Subcutaneous abdominal adipose tissue (tissue), 5 donors: Measurements from ENCODE around the gene POMT1.
"Not testable (repeated sequence)": the region's sequence is repeated elsewhere in the genome, so short reads cannot be mapped to it uniquely, and the experiment has no call there.

Experiments used
- H3K27ac ChIP-seq: one replicate; pipeline ENCODE4 v1.7.0; 2013; ENCODE audit warnings: low read depth, mild to moderate bottlenecking, inconsistent platforms, low read length, moderate library complexity
- H3K27me3 ChIP-seq, 5 donors: one replicate each; pipeline ENCODE4 v1.7.0; 2013; ENCODE audit warnings: low read length in 5 of 5, inconsistent platforms in 1 of 5; ENCODE audit not compliant: control insufficient read depth in 5 of 5, insufficient read depth in 4 of 5
- H3K36me3 ChIP-seq, 5 donors: one replicate each; pipeline ENCODE4 v1.7.0; 2013; ENCODE audit warnings: low read length in 5 of 5; ENCODE audit not compliant: control insufficient read depth in 5 of 5, insufficient read depth in 5 of 5
- H3K4me1 ChIP-seq, 5 donors: one replicate each; pipeline ENCODE4 v1.7.0; 2013; ENCODE audit warnings: low read length in 5 of 5, mild to moderate bottlenecking in 3 of 5, moderate library complexity in 1 of 5; ENCODE audit not compliant: control insufficient read depth in 5 of 5, insufficient read depth in 5 of 5
- H3K4me3 ChIP-seq, 5 donors: one replicate each; pipeline ENCODE4 v1.7.0; 2013; ENCODE audit warnings: low read length in 5 of 5, low read depth in 1 of 5
- H3K9ac ChIP-seq, 5 donors: one replicate each; pipeline ENCODE4 v1.7.0; 2013; ENCODE audit warnings: low read length in 5 of 5, mild to moderate bottlenecking in 4 of 5, moderate library complexity in 3 of 5
- H3K9me3 ChIP-seq, 5 donors: one replicate each; pipeline ENCODE4 v1.7.0; 2013; ENCODE audit warnings: low read length in 5 of 5; ENCODE audit not compliant: control insufficient read depth in 5 of 5
- donor health status: healthy.
- donor health status: healthy.
- donor health status: healthy.
- donor health status: healthy.
- donor health status: healthy.

POMT1 gene, protein sequence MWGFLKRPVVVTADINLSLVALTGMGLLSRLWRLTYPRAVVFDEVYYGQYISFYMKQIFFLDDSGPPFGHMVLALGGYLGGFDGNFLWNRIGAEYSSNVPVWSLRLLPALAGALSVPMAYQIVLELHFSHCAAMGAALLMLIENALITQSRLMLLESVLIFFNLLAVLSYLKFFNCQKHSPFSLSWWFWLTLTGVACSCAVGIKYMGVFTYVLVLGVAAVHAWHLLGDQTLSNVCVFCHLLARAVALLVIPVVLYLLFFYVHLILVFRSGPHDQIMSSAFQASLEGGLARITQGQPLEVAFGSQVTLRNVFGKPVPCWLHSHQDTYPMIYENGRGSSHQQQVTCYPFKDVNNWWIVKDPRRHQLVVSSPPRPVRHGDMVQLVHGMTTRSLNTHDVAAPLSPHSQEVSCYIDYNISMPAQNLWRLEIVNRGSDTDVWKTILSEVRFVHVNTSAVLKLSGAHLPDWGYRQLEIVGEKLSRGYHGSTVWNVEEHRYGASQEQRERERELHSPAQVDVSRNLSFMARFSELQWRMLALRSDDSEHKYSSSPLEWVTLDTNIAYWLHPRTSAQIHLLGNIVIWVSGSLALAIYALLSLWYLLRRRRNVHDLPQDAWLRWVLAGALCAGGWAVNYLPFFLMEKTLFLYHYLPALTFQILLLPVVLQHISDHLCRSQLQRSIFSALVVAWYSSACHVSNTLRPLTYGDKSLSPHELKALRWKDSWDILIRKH

DNA sequence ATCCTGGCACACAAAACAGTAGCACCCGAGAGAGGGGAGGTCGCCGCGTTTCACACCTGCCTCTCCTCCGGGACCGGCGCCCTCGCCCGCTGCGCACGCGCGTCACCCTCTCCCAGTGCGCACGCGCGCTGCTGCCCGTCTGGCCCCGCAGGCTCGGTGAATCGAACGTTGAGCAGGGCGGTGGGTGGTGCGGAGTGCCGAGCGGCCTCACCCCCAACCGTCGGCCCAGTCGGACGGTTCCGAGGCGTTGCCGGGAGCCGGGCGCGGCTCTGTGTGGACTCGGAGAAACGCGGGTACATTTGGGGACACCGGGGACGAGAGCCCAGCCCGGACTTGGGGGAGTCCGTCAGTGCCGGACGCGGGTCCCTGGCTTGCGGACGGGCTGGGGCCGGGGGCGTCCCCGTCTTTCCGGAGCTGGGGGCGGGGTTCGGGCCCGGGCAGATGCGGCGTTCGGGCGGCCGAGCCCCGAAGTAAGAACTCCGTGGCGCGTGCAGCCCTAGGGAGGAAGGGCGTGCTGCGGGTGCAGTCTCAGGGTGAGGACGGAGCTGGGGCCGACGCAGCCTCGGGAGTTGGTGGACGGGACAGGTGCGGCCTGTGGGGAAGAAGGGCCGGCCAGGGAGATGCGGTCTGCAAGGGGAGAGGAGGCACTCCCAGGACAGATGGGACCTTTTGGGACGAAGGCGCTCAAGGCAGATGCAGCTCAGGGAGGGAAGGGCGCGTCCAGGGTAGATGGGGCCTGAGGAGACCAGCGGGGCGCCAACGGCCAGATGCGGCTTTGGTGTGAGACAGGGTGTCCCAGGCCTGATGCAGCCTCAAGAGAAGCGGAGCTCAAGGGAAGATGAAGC, at the start of gene POMT1:
Gene POMT1, plus strand, starts transcription at position 138 of the 845 bp plus-strand sequence. CDS start 1,301 bp downstream, outside the sequence.
- Histone ChIP-seq H3K9ac (peak within 1 kb of the TSS; percentile 16 to 92 (median 68)), H3K27me3 (no peaks in the 10 kb centered on the region), H3K4me1 (peaks cover 5 to 34% (median 20%) of the 10 kb centered on the region in 5 donors), H3K9me3 (no peaks in the 10 kb centered on the region), H3K27ac (no peak within 1 kb of the TSS), H3K4me3 (peak within 1 kb of the TSS; percentile 80 to 97 (median 90)), H3K36me3 (peaks cover 0 to 32% (median 30%) of the 10 kb centered on the region in 5 donors)

DNA sequence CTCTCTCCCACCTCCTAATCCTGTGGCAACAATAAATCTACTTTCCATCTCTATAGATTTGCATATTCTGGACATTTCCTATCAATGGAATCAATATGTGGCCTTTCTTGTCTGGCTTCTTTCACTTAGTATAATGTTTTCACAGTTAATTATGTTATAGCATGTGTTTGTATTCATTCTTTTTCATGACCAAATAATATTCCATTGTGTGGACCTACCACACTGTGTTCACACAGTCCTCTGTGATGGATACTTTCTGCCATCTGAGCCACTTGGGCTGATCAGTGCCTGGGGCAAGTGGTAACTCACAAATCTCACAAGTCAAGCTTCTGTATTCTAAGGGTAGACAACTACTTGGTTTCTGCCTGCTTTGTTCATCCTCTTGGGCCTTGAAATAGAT, 48.7 kb upstream of the POMT1 start:
- Histone ChIP-seq H3K27me3 (no peaks in the 10 kb centered on the region), H3K4me3 (no peak overlapping the region), H3K9ac (no peak overlapping the region), H3K36me3 (peaks cover 22 to 74% (median 62%) of the 10 kb centered on the region in 5 donors), H3K9me3 (no peaks in the 10 kb centered on the region), H3K27ac (no peak overlapping the region), H3K4me1 (peaks cover 0 to under 1% (median 0%) of the 10 kb centered on the region in 5 donors)

DNA sequence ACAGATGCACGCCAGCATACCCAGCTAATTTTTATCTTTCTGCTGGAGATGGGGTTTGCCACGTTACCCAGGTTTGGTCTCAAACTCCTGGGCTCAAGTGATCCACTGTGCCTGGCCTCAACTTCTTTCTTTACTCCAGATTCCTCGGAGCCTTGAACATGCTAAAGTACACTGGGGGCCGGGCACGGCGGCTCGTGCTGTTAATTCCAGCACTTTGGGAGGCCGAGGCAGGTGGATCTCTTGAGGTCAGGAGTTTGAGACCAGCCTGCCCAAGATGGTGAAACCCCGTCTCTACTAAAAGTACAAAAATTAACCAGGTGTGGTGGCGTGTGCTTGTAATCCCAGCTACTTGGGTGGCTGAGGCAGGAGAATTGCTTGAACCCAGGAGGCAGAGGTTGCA, 47.1 kb upstream of the POMT1 start:
- not testable (repeated sequence) for H3K4me3 ChIP-seq, H3K4me1 ChIP-seq, H3K9me3 ChIP-seq, H3K27me3 ChIP-seq, H3K27ac ChIP-seq, H3K9ac ChIP-seq
- H3K36me3 ChIP-seq = peaks cover 25 to 82% (median 68%) of the 10 kb centered on the region in 5 donors

DNA sequence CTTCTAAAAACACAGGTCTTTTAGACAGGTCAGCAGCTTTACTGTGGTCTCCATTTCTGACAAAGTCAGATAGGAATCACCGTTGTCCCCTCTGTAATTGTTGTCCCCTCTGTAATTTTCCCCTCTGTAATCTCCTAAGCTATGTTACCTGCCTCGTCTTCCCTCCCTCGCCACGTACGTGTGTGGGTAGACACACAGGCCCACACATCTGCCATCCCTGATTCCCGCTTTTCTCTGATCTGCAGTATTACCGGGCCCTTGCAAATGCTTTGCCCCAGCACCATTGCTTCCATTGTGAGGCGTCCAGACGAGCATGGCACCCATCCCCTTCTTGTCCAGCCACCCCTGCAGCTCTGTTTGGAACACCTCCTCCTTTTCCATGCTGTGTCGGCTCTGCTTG, 45.0 kb upstream of the POMT1 start:
- Histone ChIP-seq H3K27me3 (no peaks in the 10 kb centered on the region), H3K27ac (no peak overlapping the region), H3K36me3 (peaks cover 22 to 88% (median 77%) of the 10 kb centered on the region in 5 donors), H3K4me1 (no peaks in the 10 kb centered on the region), H3K9ac (no peak overlapping the region), H3K4me3 (no peak overlapping the region), H3K9me3 (no peaks in the 10 kb centered on the region)

DNA sequence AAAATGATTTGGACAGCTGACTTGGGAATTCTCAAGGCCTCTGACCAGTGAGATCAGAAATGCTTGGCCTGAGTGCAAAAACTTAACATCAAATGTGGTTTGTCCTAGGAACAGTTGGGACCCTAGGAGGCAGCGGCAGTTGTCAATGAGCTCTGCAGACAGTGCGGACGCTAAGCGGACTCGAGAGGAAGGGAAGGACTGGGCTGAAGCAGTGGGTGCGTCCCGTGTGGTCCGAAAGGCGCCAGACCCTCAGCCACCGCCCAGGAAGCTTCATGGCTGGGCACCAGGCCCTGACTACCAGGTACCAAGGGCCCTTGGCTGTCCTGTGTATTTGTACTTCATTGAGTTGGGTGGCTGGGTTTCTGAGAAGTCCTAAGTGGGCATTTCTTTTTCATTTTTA, 43.7 kb upstream of the POMT1 start:
- no peak overlapping the region for H3K9ac ChIP-seq
- H3K4me3 ChIP-seq = no peak overlapping the region
- no peak overlapping the region for H3K27ac ChIP-seq
- no peaks in the 10 kb centered on the region for H3K9me3 ChIP-seq
- H3K36me3 ChIP-seq = peaks cover 17 to 91% (median 81%) of the 10 kb centered on the region in 5 donors
- H3K4me1 ChIP-seq = no peaks in the 10 kb centered on the region
- no peaks in the 10 kb centered on the region for H3K27me3 ChIP-seq

DNA sequence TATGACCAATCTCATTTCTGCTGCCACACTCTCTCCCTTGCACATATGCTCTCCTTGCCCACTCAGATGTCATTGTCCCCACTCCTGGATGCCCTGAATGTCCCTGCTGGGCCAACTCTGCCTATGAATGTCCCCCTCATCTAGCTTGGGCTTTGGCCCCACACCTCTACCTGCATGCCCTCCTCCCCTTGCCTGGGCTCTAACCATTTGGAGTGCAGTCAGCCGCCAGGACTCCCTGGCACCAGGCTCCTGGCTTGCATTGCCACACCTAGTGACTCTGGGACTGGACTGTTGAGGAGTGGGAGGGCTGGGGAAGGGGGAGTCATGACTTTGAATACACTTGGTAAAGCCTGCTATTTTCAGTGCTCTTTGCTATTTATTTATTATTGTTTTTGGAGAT, 41.6 kb upstream of the POMT1 start:
- Histone ChIP-seq H3K4me3 (no peak overlapping the region), H3K36me3 (peaks cover 21 to 93% (median 83%) of the 10 kb centered on the region in 5 donors), H3K4me1 (no peaks in the 10 kb centered on the region), H3K27me3 (no peaks in the 10 kb centered on the region), H3K27ac (no peak overlapping the region), H3K9ac (no peak overlapping the region), H3K9me3 (no peaks in the 10 kb centered on the region)

DNA sequence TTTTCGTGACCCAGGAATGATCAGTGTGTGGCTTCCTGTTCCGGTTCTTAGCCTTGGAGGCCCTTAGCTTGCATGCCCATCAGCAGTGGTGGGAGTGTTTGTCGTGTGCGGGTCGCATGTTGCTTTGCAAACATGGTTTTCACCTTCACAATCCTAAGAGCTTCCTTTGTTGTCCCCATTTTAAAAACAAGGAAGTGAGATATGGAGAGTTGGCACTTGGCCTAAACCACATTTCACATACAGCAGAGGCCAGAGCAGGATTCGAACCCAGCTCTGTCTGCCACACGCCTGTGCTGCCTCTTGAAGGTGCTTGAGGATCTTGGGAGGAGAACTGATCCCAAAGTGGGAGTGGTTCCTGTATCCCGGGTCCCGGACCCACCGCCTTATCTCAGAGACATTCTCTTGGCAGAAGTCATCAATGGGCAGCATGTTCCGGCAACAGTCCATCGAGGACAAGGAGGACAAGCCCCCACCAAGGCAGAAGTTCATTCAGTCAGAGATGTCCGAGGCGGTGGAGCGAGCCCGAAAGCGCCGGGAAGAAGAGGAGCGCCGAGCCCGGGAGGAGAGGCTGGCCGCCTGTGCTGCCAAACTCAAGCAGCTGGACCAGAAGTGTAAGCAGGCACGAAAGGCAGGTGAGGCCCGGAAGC, 38.2 kb upstream of the POMT1 start:
- Histone ChIP-seq H3K27ac (no peak overlapping the region), H3K9me3 (no peaks in the 10 kb centered on the region), H3K4me3 (no peak overlapping the region), H3K9ac (no peak overlapping the region), H3K27me3 (no peaks in the 10 kb centered on the region), H3K36me3 (peaks cover 23 to 92% (median 79%) of the 10 kb centered on the region in 5 donors), H3K4me1 (no peaks in the 10 kb centered on the region)

DNA sequence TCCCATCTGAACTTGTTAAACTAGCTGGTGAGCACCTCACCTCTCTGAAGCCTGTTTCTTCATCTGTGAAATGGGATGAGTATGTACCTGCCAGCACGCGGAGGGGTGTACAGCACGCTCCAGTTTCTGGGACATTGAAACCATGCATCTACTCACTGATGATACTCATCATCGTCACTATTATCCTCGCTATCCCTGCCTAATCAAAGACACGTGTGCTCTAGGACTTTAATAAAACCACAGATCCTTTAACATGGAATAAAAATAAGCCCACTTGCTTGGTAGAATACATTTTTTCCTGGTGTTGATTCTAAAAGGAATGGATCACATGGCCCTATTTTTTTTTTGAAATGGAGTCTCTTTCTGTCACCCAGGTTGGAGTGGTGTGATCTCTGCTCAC, 37.3 kb upstream of the POMT1 start:
- no peak overlapping the region for H3K9ac ChIP-seq
- H3K27ac ChIP-seq = no peak overlapping the region
- H3K27me3 ChIP-seq = no peaks in the 10 kb centered on the region
- H3K36me3 ChIP-seq = peaks cover 17 to 92% (median 80%) of the 10 kb centered on the region in 5 donors
- H3K4me1 ChIP-seq = no peaks in the 10 kb centered on the region
- no peak overlapping the region for H3K4me3 ChIP-seq
- no peaks in the 10 kb centered on the region for H3K9me3 ChIP-seq

DNA sequence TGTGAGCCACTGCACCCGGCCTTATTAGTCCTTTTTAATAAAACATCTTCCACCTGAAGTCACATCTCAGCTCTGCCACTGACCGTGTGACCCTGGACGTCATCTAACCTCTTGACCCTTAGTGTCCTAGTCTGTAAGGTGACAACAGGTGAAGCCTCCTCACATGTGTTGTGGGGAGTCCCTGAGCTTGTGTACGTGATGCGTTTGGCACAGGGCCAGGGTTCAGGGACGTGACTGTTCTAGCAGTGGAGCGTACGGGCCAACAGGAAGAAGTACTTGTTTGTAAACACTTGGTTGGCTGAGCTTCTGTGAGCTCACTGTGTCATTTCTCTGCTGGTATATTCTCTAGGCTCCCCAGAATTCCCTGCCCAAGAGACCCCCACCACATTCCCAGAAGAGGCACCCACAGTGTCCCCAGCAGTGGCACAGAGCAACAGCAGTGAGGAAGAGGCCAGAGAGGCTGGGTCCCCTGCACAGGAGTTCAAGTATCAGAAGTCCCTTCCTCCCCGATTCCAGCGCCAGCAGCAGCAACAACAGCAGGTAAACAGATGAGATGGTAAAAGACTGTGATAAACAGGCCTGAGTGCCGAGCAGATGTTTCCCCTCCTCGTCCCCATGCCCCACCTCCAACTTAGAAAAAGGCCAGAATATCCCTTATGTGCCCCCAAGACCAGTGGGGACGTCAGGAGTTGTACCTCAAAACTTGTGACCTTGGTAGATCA, 35.3 kb upstream of the POMT1 start:
- Histone ChIP-seq H3K9me3 (no peaks in the 10 kb centered on the region), H3K4me1 (no peaks in the 10 kb centered on the region), H3K27me3 (no peaks in the 10 kb centered on the region), H3K27ac (no peak overlapping the region), H3K4me3 (no peak overlapping the region), H3K9ac (no peak overlapping the region), H3K36me3 (peaks cover 25 to 91% (median 80%) of the 10 kb centered on the region in 5 donors)
